ENCODE data around the gene EN2. TPM values are rescaled to one million over a fixed set of nuclear protein-coding genes. Genes with fewer than 3 reads are reported as not detected.

Gene EN2
- polyA plus RNA-seq, 2 of the 4 experiments (the other 2 are of a cell fraction), result 0.53 to 0.54 TPM

- TF ChIP-seq RCOR1 (IDR thresholded peaks at IDR 0.05; ENCODE audit: low read depth, low read length), result no peak
- no peak for TF ChIP-seq ZSCAN20 (CRISPR knock-in tag; IDR thresholded peaks at IDR 0.05)
Observed at GRCh38 chr7:155416646-155417380, 41.1 kb upstream of the EN2 start (continued).

GRCh38 chr7:155418304-155418703 is 39.6 kb upstream of the EN2 start:
- ChIA-PET CTCF (interaction anchor here (0.6 kb wide), 1 partner anchor 181 kb away, joined by 3 read pairs; no protein-coding TSS in a partner anchor), POLR2A (no interaction called here)
- no peaks in the 10 kb centered on the region for H3K4me1 ChIP-seq
- TF ChIP-seq BCL3 (IDR thresholded peaks at IDR 0.05) (no peak), REST (IDR thresholded peaks at IDR 0.05) (no peak), ZSCAN20 (CRISPR knock-in tag; IDR thresholded peaks at IDR 0.05) (no peak), CHD2 (IDR thresholded peaks at IDR 0.05; ENCODE audit: low read length, partially characterized antibody) (no peak), ESRRA (IDR thresholded peaks at IDR 0.05; ENCODE audit: borderline replicate concordance, low read length) (no peak), RCOR1 (IDR thresholded peaks at IDR 0.05; ENCODE audit: low read depth, low read length) (no peak), RNF2 (IDR thresholded peaks at IDR 0.05; ENCODE audit: borderline replicate concordance, low read depth) (no peak), SMC3 (IDR thresholded peaks at IDR 0.05) (no peak), MAZ (IDR thresholded peaks at IDR 0.05; ENCODE audit: borderline replicate concordance, low read depth, low read length) (no peak), TFCP2L1 (CRISPR knock-in tag; IDR thresholded peaks at IDR 0.05) (no peak), ELK1 (IDR thresholded peaks at IDR 0.05; ENCODE audit: low read depth, low read length) (no peak), PHF8 (IDR thresholded peaks at IDR 0.05; ENCODE audit: borderline replicate concordance, low read depth) (no peak)
- no peaks in the 10 kb centered on the region for H3K9me3 ChIP-seq
- no peak overlapping the region for H3K4me3 ChIP-seq
- no peak for DNase-seq (ENCODE audit: low read depth in 1 of 2, low spot score in 1 of 2)
- H3K4me2 ChIP-seq, result no peak overlapping the region
- 84% methylated on average over 12 of the region's 12 CpGs for WGBS (ENCODE audit: missing lambda C conversion rate)
- no peak for FAIRE-seq
- ATAC-seq, result no peak
- H3K27ac ChIP-seq, result no peak overlapping the region

GRCh38 chr7:155418941-155419755 is 38.8 kb upstream of the EN2 start:
- no peaks in the 10 kb centered on the region for H3K4me1 ChIP-seq
- DNase-seq (ENCODE audit: low read depth in 1 of 2, low spot score in 1 of 2), result no peak
- H3K27ac ChIP-seq, result no peak overlapping the region
- FAIRE-seq, result no peak
- H3K4me3 ChIP-seq, result no peak overlapping the region
- ATAC-seq, result no peak
- ChIA-PET CTCF (interaction anchor here (0.6 kb wide), 1 partner anchor 179 kb away, joined by 3 read pairs; no protein-coding TSS in a partner anchor), POLR2A (no interaction called here)
- TF ChIP-seq KDM5A (IDR thresholded peaks at IDR 0.05) (no peak), JUN (IDR thresholded peaks at IDR 0.05) (no peak), ZNF302 (CRISPR knock-in tag; IDR thresholded peaks at IDR 0.05) (no peak), MAX (IDR thresholded peaks at IDR 0.05) (no peak), RAD21 (conservative IDR thresholded peaks at IDR 0.05 in 1 of 2, IDR thresholded peaks at IDR 0.05 in 1 of 2) (no peak), FOSL2 (IDR thresholded peaks at IDR 0.05) (no peak), FOSL2 (CRISPR knock-in tag; IDR thresholded peaks at IDR 0.05) (no peak), RFX5 (IDR thresholded peaks at IDR 0.05) (no peak), FOXS1 (CRISPR knock-in tag; IDR thresholded peaks at IDR 0.05) (no peak), POLR2A (IDR thresholded peaks at IDR 0.05; ENCODE audit: low read length) (no peak), RCOR1 (IDR thresholded peaks at IDR 0.05; ENCODE audit: low read depth, low read length) (no peak), HOXB5 (CRISPR knock-in tag; IDR thresholded peaks at IDR 0.05) (no peak), RNF2 (IDR thresholded peaks at IDR 0.05; ENCODE audit: borderline replicate concordance, low read depth) (no peak), PHF8 (IDR thresholded peaks at IDR 0.05; ENCODE audit: borderline replicate concordance, low read depth) (no peak), BHLHE40 (IDR thresholded peaks at IDR 0.05; ENCODE audit: low read depth, low read length) (no peak), NFE2L2 (conservative IDR thresholded peaks at IDR 0.05; ENCODE audit: low read length) (no peak), CBX8 (IDR thresholded peaks at IDR 0.05) (no peak)
- H3K4me2 ChIP-seq, result no peak overlapping the region
- no peaks in the 10 kb centered on the region for H3K9me3 ChIP-seq
- 69% methylated on average over 15 of the region's 16 CpGs for WGBS (ENCODE audit: missing lambda C conversion rate)
